Lung (tissue), 12 donors: ENCODE results near the gene LSG1. TPM values are rescaled to one million over a fixed set of nuclear protein-coding genes. Genes with fewer than 3 reads are reported as not detected.

Experiments used
- ATAC-seq: fragments of 200-7000 bp; cut with Tn5 transposase; one replicate; pipeline ENCODE4 v1.9.1; 2020; ENCODE audit warnings: moderate number of reproducible peaks; ENCODE audit not compliant: insufficient read depth, low FRiP score
- DNase-seq, 3 donors: peaks; one replicate each; pipeline ENCODE4 v3.0.0-alpha.2; 2013 to 2017
- H3K27ac ChIP-seq, 2 donors: one replicate each; pipeline ENCODE4 v1.5.1; 2013; ENCODE audit warnings: mild to moderate bottlenecking in 2 of 2, moderate library complexity in 2 of 2, control low read depth in 1 of 2, inconsistent platforms in 1 of 2, low read depth in 1 of 2, low read length in 1 of 2
- H3K27me3 ChIP-seq, 3 donors: one replicate each; pipeline ENCODE4 v1.5.1; 2013; ENCODE audit warnings: low read length in 2 of 3; ENCODE audit not compliant: control insufficient read depth in 3 of 3, insufficient read depth in 3 of 3
- H3K36me3 ChIP-seq, 4 donors: one replicate each; pipeline ENCODE4 v1.5.1; 2013; ENCODE audit warnings: low read length in 4 of 4, mild to moderate bottlenecking in 1 of 4, moderate library complexity in 1 of 4; ENCODE audit not compliant: control insufficient read depth in 4 of 4, insufficient read depth in 4 of 4
- H3K4me1 ChIP-seq, 5 donors: one replicate each; pipeline ENCODE4 v1.5.1; 2013; ENCODE audit warnings: low read length in 5 of 5, mild to moderate bottlenecking in 2 of 5, moderate library complexity in 1 of 5; ENCODE audit not compliant: control insufficient read depth in 5 of 5, insufficient read depth in 5 of 5
- H3K4me3 ChIP-seq: one replicate; pipeline ENCODE4 v1.5.1; 2013; ENCODE audit warnings: mild to moderate bottlenecking, control low read depth, moderate library complexity
- H3K9ac ChIP-seq, 2 donors: one replicate each; pipeline ENCODE4 v1.5.1; 2013; ENCODE audit warnings: low read length in 2 of 2, control low read depth in 1 of 2; ENCODE audit not compliant: insufficient read depth in 1 of 2
- H3K9me3 ChIP-seq, 4 donors: one replicate each; pipeline ENCODE4 v1.5.1; 2013; ENCODE audit warnings: low read length in 3 of 4, mild to moderate bottlenecking in 1 of 4, moderate library complexity in 1 of 4; ENCODE audit not compliant: control insufficient read depth in 4 of 4, insufficient read depth in 3 of 4
- WGBS, 2 donors: extraction: QIAGEN DNeasy Blood & Tissue Kit; methylation state at CpG; one replicate each; pipeline ENCODE4 v1.1.7; 2013; 5-methylcytosine and 5-hydroxymethylcytosine counted together
- polyA plus RNA-seq, 2 donors: library from polyadenylated mRNA; stranded (reverse); fragments of 200-250 nt; gene quantifications; one replicate each; pipeline ENCODE4 v1.2.1, GENCODE V29; 2013
- total RNA-seq, 2 donors: library from RNA; depleted of rRNA in 1 of 2; stranded (reverse); fragments of >200 nt in 1 of 2; gene quantifications; one replicate each; pipeline ENCODE4 v1.2.1, GENCODE V29; 2014 to 2021
- TF ChIP-seq, protein P1 (sequence below): IDR thresholded peaks from 2 replicates; pipeline ENCODE4 v1.5.1; 2012; ENCODE audit warnings: mild to moderate bottlenecking; ENCODE audit errors: control extremely low read depth, extremely low read depth
- donor health status: control.
- donor health status: control.
- donor health status: Bipolar disorder and iron deficiency.
- donor health status: healthy.
- donor health status: DM: yes; HTN: yes; CAD: no.

The LSG1 gene
- total and polyA plus RNA-seq, 4 donors = 19.4 to 37.4 (median 24.5) TPM

DNA sequence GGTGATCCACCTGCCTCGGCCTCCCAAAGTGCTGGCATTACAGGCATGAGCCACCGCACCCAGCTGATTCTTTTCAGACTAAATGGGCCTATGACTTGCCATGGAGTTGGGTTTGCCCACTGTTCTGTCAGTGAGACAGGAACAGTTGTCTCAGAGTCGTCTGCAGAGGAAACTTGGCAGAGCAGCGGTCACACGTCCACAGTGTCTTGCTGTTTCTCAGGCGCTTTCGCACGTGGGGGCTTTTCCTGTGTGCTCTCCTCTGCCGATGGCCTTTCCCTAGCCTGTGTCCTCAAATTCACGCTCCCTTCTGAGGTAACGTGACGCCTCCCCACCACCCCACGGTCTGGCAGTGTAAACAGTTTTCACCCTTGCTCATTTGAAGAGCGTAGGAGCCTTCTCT lies 50.0 kb downstream of the LSG1 start:
- H3K9me3 ChIP-seq = no peaks in the 10 kb centered on the region
- no peaks in the 10 kb centered on the region for H3K27me3 ChIP-seq
- H3K4me3 ChIP-seq = no peak overlapping the region
- WGBS, 2 donors = 83 to 88% methylated on average over 14 of the region's 14 CpGs
- no peak overlapping the region for H3K27ac ChIP-seq
- peaks cover 0 to 5% (median 0%) of the 10 kb centered on the region in 5 donors for H3K4me1 ChIP-seq
- DNase-seq (no peak), ATAC-seq (no peak)
- TF ChIP-seq, protein P1, sequence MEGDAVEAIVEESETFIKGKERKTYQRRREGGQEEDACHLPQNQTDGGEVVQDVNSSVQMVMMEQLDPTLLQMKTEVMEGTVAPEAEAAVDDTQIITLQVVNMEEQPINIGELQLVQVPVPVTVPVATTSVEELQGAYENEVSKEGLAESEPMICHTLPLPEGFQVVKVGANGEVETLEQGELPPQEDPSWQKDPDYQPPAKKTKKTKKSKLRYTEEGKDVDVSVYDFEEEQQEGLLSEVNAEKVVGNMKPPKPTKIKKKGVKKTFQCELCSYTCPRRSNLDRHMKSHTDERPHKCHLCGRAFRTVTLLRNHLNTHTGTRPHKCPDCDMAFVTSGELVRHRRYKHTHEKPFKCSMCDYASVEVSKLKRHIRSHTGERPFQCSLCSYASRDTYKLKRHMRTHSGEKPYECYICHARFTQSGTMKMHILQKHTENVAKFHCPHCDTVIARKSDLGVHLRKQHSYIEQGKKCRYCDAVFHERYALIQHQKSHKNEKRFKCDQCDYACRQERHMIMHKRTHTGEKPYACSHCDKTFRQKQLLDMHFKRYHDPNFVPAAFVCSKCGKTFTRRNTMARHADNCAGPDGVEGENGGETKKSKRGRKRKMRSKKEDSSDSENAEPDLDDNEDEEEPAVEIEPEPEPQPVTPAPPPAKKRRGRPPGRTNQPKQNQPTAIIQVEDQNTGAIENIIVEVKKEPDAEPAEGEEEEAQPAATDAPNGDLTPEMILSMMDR = no peak
- H3K36me3 ChIP-seq = peaks cover 0 to 17% (median 9%) of the 10 kb centered on the region in 4 donors
- H3K9ac ChIP-seq = no peak overlapping the region

DNA sequence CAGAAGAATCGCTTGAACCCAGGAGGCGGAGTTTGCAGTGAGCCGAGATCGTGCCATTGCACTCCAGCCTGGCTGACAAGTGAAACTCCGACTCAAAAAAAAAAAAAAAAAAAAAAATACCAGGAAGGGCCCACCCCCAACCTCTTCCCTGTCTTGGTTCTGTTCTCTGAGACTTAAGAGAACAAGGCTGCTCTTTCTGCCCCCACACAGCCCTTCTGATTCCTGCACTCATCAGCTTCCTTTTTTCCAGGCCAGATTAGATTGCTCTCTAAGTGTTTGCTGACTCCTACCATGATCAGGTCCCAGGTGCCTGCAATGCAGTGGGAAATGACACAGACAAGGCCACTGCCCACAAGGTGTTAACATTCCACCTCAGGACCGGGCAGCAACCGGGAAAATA lies 51.8 kb downstream of the LSG1 start:
- 88% methylated on average over 6 to 7 of the region's 7 CpGs for WGBS, 2 donors
- no peaks in the 10 kb centered on the region for H3K9me3 ChIP-seq
- no peak overlapping the region for H3K27ac ChIP-seq
- no peak for ATAC-seq
- no peak for DNase-seq
- TF ChIP-seq, protein P1 = no peak
- no peak overlapping the region for H3K9ac ChIP-seq
- H3K36me3 ChIP-seq = peaks cover 0 to 21% (median 7%) of the 10 kb centered on the region in 4 donors
- H3K27me3 ChIP-seq = no peaks in the 10 kb centered on the region
- peaks cover 0 to 5% (median 0%) of the 10 kb centered on the region in 5 donors for H3K4me1 ChIP-seq
- no peak overlapping the region for H3K4me3 ChIP-seq

DNA sequence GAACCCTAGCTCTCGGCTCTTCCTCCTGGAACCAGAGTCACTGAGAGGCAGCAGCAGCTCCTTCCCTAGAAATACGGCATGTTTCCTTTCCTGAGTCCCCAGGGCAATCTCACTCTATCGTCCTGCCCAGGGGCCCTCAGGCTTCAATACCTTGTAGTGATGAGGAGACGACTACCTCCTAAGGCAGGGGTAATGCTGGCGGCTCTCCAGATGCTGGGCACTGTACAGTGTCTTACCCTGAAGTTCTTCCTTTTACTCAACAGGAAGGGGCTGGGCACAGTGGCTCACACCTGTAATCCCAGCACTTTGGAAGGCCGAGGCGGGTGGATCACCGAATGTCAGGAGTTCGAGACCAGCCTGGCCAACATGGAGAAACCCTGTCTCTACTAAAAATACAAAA lies 52.2 kb downstream of the LSG1 start:
- H3K4me1 ChIP-seq = peaks cover 0 to 5% (median 0%) of the 10 kb centered on the region in 5 donors
- peaks cover 0 to 19% (median 7%) of the 10 kb centered on the region in 4 donors for H3K36me3 ChIP-seq
- no peak overlapping the region for H3K4me3 ChIP-seq
- H3K27me3 ChIP-seq = no peaks in the 10 kb centered on the region
- ATAC-seq (no peak), DNase-seq (no peak)
- TF ChIP-seq, protein P1 = no peak
- no peak overlapping the region for H3K27ac ChIP-seq
- WGBS, 2 donors = 92 to 97% methylated on average over 9 of the region's 9 CpGs
- no peaks in the 10 kb centered on the region for H3K9me3 ChIP-seq
- no peak overlapping the region for H3K9ac ChIP-seq

DNA sequence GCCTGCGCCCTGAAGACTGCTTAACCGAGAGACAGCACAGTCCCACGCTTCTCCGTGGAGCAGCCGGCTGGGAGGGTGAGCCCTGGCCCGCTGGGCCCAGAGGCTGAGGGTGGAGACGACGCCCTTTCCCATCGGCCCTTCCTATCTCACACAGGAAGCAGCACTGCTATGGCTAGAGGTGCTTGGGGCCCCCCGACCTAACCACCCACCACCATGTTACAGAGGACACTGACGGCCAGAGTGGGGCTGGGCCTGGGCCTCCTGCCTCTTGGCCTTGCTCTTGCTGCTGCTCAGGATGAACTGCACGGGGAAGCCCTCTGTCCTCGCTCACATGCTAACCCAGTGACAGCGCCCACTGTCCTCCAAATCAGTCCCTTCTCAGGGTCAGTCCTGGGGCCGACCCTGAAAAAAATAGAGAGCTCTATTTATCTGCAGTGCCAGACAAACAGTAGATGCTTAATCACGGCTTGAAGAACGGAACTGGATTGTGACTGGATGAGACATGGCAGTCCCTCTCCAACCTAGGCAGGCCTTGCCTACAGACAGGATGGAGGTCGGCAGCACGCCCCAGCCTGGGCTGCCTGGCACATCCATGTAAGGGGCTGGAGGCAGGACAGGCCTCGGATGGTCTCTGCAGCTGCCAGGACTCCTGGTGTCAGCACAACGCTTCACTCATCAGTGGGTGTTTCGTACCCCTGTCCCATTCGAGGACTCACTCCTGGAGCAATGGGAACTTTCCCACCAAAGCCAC lies 53.0 kb downstream of the LSG1 start:
- DNase-seq (no peak), ATAC-seq (no peak)
- H3K27ac ChIP-seq = no peak overlapping the region
- no peak overlapping the region for H3K4me3 ChIP-seq
- TF ChIP-seq, protein P1 = no peak
- H3K27me3 ChIP-seq = no peaks in the 10 kb centered on the region
- WGBS, 2 donors = 85 to 86% methylated on average over 23 of the region's 23 CpGs
- H3K9me3 ChIP-seq = no peaks in the 10 kb centered on the region
- no peak overlapping the region for H3K9ac ChIP-seq
- peaks cover 0 to 5% (median 0%) of the 10 kb centered on the region in 5 donors for H3K4me1 ChIP-seq
- peaks cover 0 to 19% (median 8%) of the 10 kb centered on the region in 4 donors for H3K36me3 ChIP-seq
